Astrocyte of the cerebellum (primary cell): ENCODE results near the gene GCM1.

ENCODE experiments used
- DNase-seq: peaks from one replicate; pipeline ENCODE4 v3.0.0-alpha.2; 2011; ENCODE audit warnings: low read depth
- H3K4me3 ChIP-seq: 2 replicates; pipeline ENCODE4 v1.5.1; 2011; ENCODE audit warnings: mild to moderate bottlenecking, low read depth, low read length, moderate library complexity
- CTCF ChIP-seq: IDR thresholded peaks from 2 replicates; pipeline ENCODE4 v1.5.1; 2012; ENCODE audit warnings: low read length, low read depth, moderate library complexity, mild to moderate bottlenecking; ENCODE audit errors: missing control alignments
- in situ Hi-C: cut with HindIII; loops from 2 replicates; pipeline ENCODE4 v1.10.0; 2017; ENCODE audit warnings: low sequenced_read_pairs

The GCM1 gene

GRCh38 chr6:53179961-53180651, 31.5 kb upstream of the GCM1 start:
- TF ChIP-seq CTCF, result no peak
- H3K4me3 ChIP-seq, result no peak overlapping the region
- in situ Hi-C loops, result no loop called here
- no peak for DNase-seq

- TF ChIP-seq CTCF, result no peak
- H3K4me3 ChIP-seq, result no peak overlapping the region
- DNase-seq, result no peak
- in situ Hi-C loops, result no loop called here
Measured at GRCh38 chr6:53178837-53179432, 30.3 kb upstream of the GCM1 start.

GRCh38 chr6:53175027-53175426, 26.4 kb upstream of the GCM1 start:
- no peak overlapping the region for H3K4me3 ChIP-seq
- no peak for DNase-seq
- TF ChIP-seq CTCF, result no peak
- in situ Hi-C loops, result no loop called here

- DNase-seq, result no peak
- in situ Hi-C loops, result no loop called here
- no peak for TF ChIP-seq CTCF
- no peak overlapping the region for H3K4me3 ChIP-seq
Measured at GRCh38 chr6:53172468-53172803, 23.8 kb upstream of the GCM1 start.

GRCh38 chr6:53171605-53172467, 23.2 kb upstream of the GCM1 start:
- peak; percentile 52 for DNase-seq
- in situ Hi-C loops, result no loop called here
- no peak overlapping the region for H3K4me3 ChIP-seq
- TF ChIP-seq CTCF, result peak; percentile 100

GRCh38 chr6:53168516-53169267, 20.1 kb upstream of the GCM1 start:
- no peak for TF ChIP-seq CTCF
- H3K4me3 ChIP-seq, result no peak overlapping the region
- in situ Hi-C loops, result loop anchor here (5.0 kb wide), 1 partner anchor 314 kb away; no protein-coding TSS in a partner anchor
- peak; percentile 51 for DNase-seq
